CD14-positive monocyte (primary cell): ENCODE measurements around the gene CADM2. TPM values are rescaled to one million over a fixed set of nuclear protein-coding genes. Genes with fewer than 3 reads are reported as not detected.

Source experiments
- DNase-seq, 3 donors: peaks; one replicate each; pipeline ENCODE4 v3.0.0-alpha.2; 2011 to 2022
- H2AFZ ChIP-seq: 2 replicates; pipeline ENCODE4 v1.6.0; 2012; ENCODE audit warnings: mild to moderate bottlenecking, low read depth, low read length, inconsistent platforms; ENCODE audit not compliant: insufficient read depth, poor library complexity, severe bottlenecking
- H3K27ac ChIP-seq, 2 donors: 1 replicate in 1 of 2; 2 replicates in 1 of 2; pipeline ENCODE4 v1.5.1; 2012 to 2013; ENCODE audit warnings: low read length in 2 of 2, control low read depth in 1 of 2, inconsistent platforms in 1 of 2, low read depth in 1 of 2, mild to moderate bottlenecking in 1 of 2
- H3K27me3 ChIP-seq, 2 donors: one replicate each; pipeline versions ENCODE4 v1.6.0 to v1.6.1; 2011 to 2013; ENCODE audit warnings: low read length in 2 of 2; ENCODE audit not compliant: control insufficient read depth in 2 of 2, insufficient read depth in 2 of 2
- H3K36me3 ChIP-seq, 2 donors: replicated peaks in 1 of 2; 1 replicate in 1 of 2; 2 replicates in 1 of 2; pipeline versions ENCODE4 v1.5.1 to v1.6.1; 2012 to 2013; ENCODE audit warnings: low read length in 2 of 2, control low read depth in 1 of 2, inconsistent platforms in 1 of 2, mild to moderate bottlenecking in 1 of 2; ENCODE audit not compliant: insufficient read depth in 2 of 2, control insufficient read depth in 1 of 2
- H3K4me1 ChIP-seq, 2 donors: 1 replicate in 1 of 2; 2 replicates in 1 of 2; pipeline versions ENCODE4 v1.5.1 to v1.6.1; 2012 to 2013; ENCODE audit warnings: low read length in 2 of 2, control low read depth in 1 of 2, inconsistent platforms in 1 of 2, mild to moderate bottlenecking in 1 of 2, moderate library complexity in 1 of 2; ENCODE audit not compliant: insufficient read depth in 2 of 2, control insufficient read depth in 1 of 2
- H3K4me2 ChIP-seq: replicated peaks from 2 replicates; pipeline ENCODE3; 2012; ENCODE audit warnings: low read length, moderate library complexity, mild to moderate bottlenecking; ENCODE audit not compliant: poor library complexity, severe bottlenecking; ENCODE audit errors: extremely low read depth
- H3K4me3 ChIP-seq, 3 experiments: fragments of 200-600 bp in 1 of 3; sonication (generic) in 1 of 3; replicated peaks in 1 of 3; 1 replicate in 2 of 3; 2 replicates in 1 of 3; pipeline ENCODE4 v1.5.1; 2011 to 2013; ENCODE audit warnings: low read length in 3 of 3, mild to moderate bottlenecking in 3 of 3, control low read depth in 2 of 3, low read depth in 2 of 3, inconsistent platforms in 1 of 3, moderate library complexity in 1 of 3
- H3K79me2 ChIP-seq: 2 replicates; pipeline ENCODE4 v1.6.0; 2012; ENCODE audit warnings: mild to moderate bottlenecking, control low read depth, inconsistent platforms, low read length, moderate library complexity; ENCODE audit not compliant: insufficient read depth
- H3K9ac ChIP-seq: 2 replicates; pipeline ENCODE4 v1.6.0; 2017; ENCODE audit warnings: low read length, mild to moderate bottlenecking; ENCODE audit not compliant: insufficient read depth, poor library complexity, severe bottlenecking
- H3K9me3 ChIP-seq, 2 donors: replicated peaks in 1 of 2; 1 replicate in 1 of 2; 2 replicates in 1 of 2; pipeline versions ENCODE4 v1.5.1 to v1.6.1; 2012 to 2013; ENCODE audit warnings: low read length in 2 of 2, control low read depth in 1 of 2; ENCODE audit not compliant: control insufficient read depth in 1 of 2, insufficient read depth in 1 of 2
- H4K20me1 ChIP-seq: 2 replicates; pipeline ENCODE4 v1.6.0; 2012; ENCODE audit warnings: mild to moderate bottlenecking, low read length, control low read depth, moderate library complexity; ENCODE audit not compliant: insufficient read depth
- H3K27ac Mint-ChIP-seq, 7 donors: one replicate each; pipeline ENCODE4 v1.8.0; 2020; ENCODE audit warnings: mild to moderate bottlenecking in 7 of 7, mixed read lengths in 7 of 7, moderate library complexity in 6 of 7, inconsistent platforms in 2 of 7
- H3K27me3 Mint-ChIP-seq, 3 donors: one replicate each; pipeline ENCODE4 v1.8.0; 2021 to 2022; ENCODE audit warnings: low read depth in 3 of 3, mild to moderate bottlenecking in 3 of 3, mixed read lengths in 3 of 3, moderate library complexity in 3 of 3, inconsistent platforms in 1 of 3
- H3K36me3 Mint-ChIP-seq, 2 donors: one replicate each; pipeline ENCODE4 v1.8.0; 2020; ENCODE audit warnings: mixed read lengths in 2 of 2, inconsistent platforms in 1 of 2, mild to moderate bottlenecking in 1 of 2
- H3K4me1 Mint-ChIP-seq: one replicate; pipeline ENCODE4 v1.8.0; 2020; ENCODE audit warnings: mild to moderate bottlenecking, mixed read lengths
- H3K4me3 Mint-ChIP-seq, 2 donors: one replicate each; pipeline ENCODE4 v1.8.0; 2020; ENCODE audit warnings: mild to moderate bottlenecking in 2 of 2, mixed read lengths in 2 of 2, moderate library complexity in 1 of 2
- H3K9me3 Mint-ChIP-seq, 7 donors: one replicate each; pipeline ENCODE4 v1.8.0; 2020 to 2022; ENCODE audit warnings: mixed read lengths in 7 of 7, mild to moderate bottlenecking in 6 of 7, moderate library complexity in 6 of 7, inconsistent platforms in 2 of 7
- CTCF ChIP-seq: fragments of 200-600 bp; IDR thresholded peaks from one replicate; pipeline ENCODE4 v1.8.0; 2022; ENCODE audit warnings: antibody characterized with exemption, mild to moderate bottlenecking
- WGBS: methylation state at CpG from one replicate; pipeline ENCODE4 v1.1.5; 2013; ENCODE audit warnings: missing lambda C conversion rate; ENCODE audit not compliant: insufficient coverage; 5-methylcytosine and 5-hydroxymethylcytosine counted together
- intact Hi-C, 2 donors: fragments of 100-400 bp; cut with micrococcal nuclease; formaldehyde crosslinking; loops; one replicate each; pipeline versions ENCODE4 v1.15.0 to v1.15.1; 2023
- polyA plus RNA-seq, 3 donors: library from polyadenylated mRNA; depleted of rRNA in 1 of 3; unstranded in 2 of 3; stranded (reverse) in 1 of 3; fragments of 300-500 nt in 2 of 3; fragments of >200 nt in 1 of 3; fragmentation: Illumina TruSeq in 2 of 3; gene quantifications; 1 replicate in 2 of 3; 2 replicates in 1 of 3; pipeline ENCODE4 v1.2.3, GENCODE V29; 2012 to 2021

CADM2 gene
- polyA plus RNA-seq, 3 donors: not detected

GRCh38 chr3:85003479-85003878 is 44.7 kb downstream of the CADM2 start:
- intact Hi-C loops: no loop called here
- no peaks in the 10 kb centered on the region for H3K4me1 Mint-ChIP-seq
- Histone ChIP-seq H3K27me3 (no peaks in the 10 kb centered on the region), H2AFZ (no peak overlapping the region), H3K4me3 (no peak overlapping the region), H3K4me1 (no peaks in the 10 kb centered on the region), H3K9me3 (no peaks in the 10 kb centered on the region), H4K20me1 (no peaks in the 10 kb centered on the region), H3K9ac (no peak overlapping the region), H3K79me2 (no peaks in the 10 kb centered on the region), H3K27ac (no peak overlapping the region), H3K36me3 (no peaks in the 10 kb centered on the region), H3K4me2 (no peak overlapping the region)
- no peak for DNase-seq
- no peak overlapping the region for H3K4me3 Mint-ChIP-seq
- no peaks in the 10 kb centered on the region for H3K36me3 Mint-ChIP-seq
- no peak for TF ChIP-seq CTCF
- no peak overlapping the region for H3K27ac Mint-ChIP-seq
- no peaks in the 10 kb centered on the region for H3K27me3 Mint-ChIP-seq
- H3K9me3 Mint-ChIP-seq: peaks cover 0 to 2% (median 0%) of the 10 kb centered on the region in 7 donors

- H3K4me1 ChIP-seq: no peaks in the 10 kb centered on the region
- no peak overlapping the region for H3K4me3 Mint-ChIP-seq
- no peaks in the 10 kb centered on the region for H3K27me3 Mint-ChIP-seq
- H3K27ac Mint-ChIP-seq: no peak overlapping the region
- H3K36me3 Mint-ChIP-seq: no peaks in the 10 kb centered on the region
- H3K4me3 ChIP-seq: no peak overlapping the region
- no peaks in the 10 kb centered on the region for H3K36me3 ChIP-seq
- no CpG with 5 or more reads among the region's 3 CpGs for WGBS
- no peaks in the 10 kb centered on the region for H3K79me2 ChIP-seq
- intact Hi-C loops: no loop called here
- peaks cover 0 to 2% (median 0%) of the 10 kb centered on the region in 7 donors for H3K9me3 Mint-ChIP-seq
- no peaks in the 10 kb centered on the region for H3K27me3 ChIP-seq
- no peaks in the 10 kb centered on the region for H3K4me1 Mint-ChIP-seq
- H3K4me2 ChIP-seq: no peak overlapping the region
- no peak overlapping the region for H3K9ac ChIP-seq
- DNase-seq: no peak
- no peak for TF ChIP-seq CTCF
- no peaks in the 10 kb centered on the region for H3K9me3 ChIP-seq
- H4K20me1 ChIP-seq: no peaks in the 10 kb centered on the region
- H3K27ac ChIP-seq: no peak overlapping the region
- no peak overlapping the region for H2AFZ ChIP-seq
Observed at GRCh38 chr3:85004147-85004546, 45.4 kb downstream of the CADM2 start.
